LNCAP (cell line): ENCODE data around the gene NOL4.

Source experiments
- TF ChIP-seq, protein P1 (sequence below): fragments of 450-650 bp; IDR thresholded peaks from 2 replicates; pipeline ENCODE4 v1.5.1; 2017; ENCODE audit warnings: mild to moderate bottlenecking

Gene NOL4

DNA sequence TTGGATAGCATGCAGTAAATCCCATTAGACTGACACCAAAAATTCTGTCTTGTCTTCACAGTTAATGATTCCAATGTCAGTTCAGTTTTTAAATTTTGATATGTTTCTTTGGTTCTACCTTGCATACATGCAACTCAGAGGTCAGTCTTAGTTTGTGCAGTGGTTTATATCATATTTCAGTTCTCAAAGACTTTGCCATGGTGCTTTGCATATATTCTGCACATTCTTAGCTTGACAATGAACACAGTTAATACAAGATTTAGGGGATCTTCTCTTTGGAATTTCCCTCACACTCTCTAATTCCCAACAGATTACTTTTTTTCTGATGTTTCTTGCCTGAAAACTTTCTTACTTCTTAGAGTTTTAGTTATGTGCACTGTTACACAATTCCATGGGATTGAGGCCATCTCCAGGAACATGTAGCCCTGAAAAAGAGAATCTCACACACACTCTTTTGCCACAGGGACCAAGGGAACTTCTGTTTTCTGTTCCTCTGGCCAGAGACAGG, 17.3 kb downstream of the NOL4 start:
- TF ChIP-seq, protein P1, sequence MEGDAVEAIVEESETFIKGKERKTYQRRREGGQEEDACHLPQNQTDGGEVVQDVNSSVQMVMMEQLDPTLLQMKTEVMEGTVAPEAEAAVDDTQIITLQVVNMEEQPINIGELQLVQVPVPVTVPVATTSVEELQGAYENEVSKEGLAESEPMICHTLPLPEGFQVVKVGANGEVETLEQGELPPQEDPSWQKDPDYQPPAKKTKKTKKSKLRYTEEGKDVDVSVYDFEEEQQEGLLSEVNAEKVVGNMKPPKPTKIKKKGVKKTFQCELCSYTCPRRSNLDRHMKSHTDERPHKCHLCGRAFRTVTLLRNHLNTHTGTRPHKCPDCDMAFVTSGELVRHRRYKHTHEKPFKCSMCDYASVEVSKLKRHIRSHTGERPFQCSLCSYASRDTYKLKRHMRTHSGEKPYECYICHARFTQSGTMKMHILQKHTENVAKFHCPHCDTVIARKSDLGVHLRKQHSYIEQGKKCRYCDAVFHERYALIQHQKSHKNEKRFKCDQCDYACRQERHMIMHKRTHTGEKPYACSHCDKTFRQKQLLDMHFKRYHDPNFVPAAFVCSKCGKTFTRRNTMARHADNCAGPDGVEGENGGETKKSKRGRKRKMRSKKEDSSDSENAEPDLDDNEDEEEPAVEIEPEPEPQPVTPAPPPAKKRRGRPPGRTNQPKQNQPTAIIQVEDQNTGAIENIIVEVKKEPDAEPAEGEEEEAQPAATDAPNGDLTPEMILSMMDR = no peak

DNA sequence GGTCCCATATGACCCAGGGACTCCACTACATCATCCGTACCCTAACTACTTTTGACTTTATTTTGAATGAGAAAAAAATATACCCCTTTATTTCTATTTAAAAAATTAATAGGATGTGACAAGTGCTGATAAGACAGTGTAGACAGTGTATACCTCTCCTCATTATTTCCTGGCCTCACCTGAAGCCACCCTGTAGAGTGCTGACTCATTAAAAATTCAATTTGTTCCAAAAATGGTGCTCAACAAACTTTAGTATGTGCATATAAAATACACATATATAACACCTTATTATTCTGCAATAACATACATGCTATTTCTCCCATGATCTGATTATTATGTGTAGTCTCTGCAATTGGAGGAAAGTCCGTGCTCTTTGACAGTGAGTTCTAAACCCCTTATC, 20.8 kb downstream of the NOL4 start:
- TF ChIP-seq, protein P1 = no peak

DNA sequence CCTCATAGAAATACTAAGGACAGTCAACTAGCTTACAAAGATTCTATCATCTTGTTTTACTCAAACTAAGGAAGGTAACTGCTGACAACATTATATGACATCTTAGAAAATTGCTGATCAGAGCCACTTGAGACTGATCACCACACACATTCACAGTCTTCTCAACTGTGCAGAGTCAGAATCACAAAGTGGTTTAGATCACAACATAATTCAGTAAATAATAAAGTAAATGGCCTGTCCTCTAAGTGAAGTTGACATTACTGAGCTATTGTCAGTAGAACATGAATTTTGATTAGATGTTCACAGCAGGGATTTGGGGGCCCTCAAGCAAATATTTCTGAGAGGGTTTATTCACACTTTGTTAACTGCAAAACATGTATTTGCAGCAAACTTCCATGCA, 28.5 kb downstream of the NOL4 start:
- TF ChIP-seq, protein P1 = no peak

DNA sequence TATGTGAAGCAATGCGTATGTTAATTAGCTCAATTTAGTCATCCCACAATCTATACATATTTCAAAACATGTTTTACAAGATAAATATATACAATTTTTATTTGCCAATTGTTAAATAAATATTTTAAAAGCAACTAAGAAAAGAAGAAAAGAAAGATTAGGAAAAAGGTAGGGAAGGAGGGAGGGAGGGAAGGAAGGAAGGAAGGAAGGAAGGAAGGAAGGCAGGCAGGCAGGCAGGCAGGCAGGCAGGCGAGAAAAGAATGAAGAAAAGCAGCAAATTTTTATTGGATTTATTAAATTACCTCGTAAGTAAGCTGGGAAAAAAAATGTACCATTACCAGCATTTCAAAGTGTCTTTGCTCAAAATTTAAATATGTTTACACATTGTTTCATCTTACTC, 30.5 kb downstream of the NOL4 start:
- TF ChIP-seq, protein P1 = no peak

DNA sequence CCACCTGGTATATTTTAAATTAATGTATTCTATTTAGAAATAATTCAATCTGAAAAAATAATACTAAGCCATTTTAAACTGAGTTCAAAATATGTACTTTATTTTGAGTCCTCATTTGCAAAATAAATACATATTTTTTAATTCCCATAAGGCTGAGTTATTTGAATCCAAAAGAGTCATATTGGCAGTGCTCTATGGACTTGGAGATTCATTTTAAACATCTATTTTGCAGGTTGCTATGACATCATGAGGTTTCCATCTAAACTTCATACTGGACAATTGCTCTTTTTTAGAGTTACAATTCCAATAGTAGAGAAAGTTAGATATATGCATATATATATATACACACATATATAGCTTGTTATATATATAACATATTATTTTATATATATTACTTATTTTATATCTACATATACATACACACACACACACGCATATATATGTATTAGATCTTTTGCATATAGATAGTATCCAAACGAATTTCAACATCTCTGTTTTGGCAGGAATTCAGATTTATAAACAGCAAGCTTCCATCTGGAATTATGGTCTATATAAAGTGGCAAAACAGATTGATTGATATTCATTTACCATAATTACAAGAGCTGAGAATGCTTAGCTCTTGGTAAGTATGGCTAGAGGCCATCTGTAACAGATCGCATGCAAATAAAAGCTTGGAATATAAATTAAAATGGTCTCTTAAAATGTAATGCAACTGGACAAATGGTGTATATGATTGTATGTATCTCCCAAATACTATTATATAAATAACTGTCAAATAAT, 34.9 kb downstream of the NOL4 start:
- TF ChIP-seq, protein P1 = no peak
